ENCODE measurements around the gene XPNPEP3.

The XPNPEP3 gene

GRCh38 chr22:40856513-40857308 is at the start of gene XPNPEP3, which contains the start of gene ST13:
Gene XPNPEP3, plus strand, starts transcription at chr22:40857148. Its CDS starts 34 bp downstream, at chr22:40857182.
Gene ST13, minus strand, starts transcription at chr22:40856639. Its CDS starts 99 bp downstream, at chr22:40856540.
- TF ChIP-seq CTCF (IDR thresholded peaks at IDR 0.05; ENCODE audit: control insufficient read depth, insufficient read depth, low read depth, low read length, missing control alignments), result peak; percentile 21
- DNase-seq (ENCODE audit: low read depth), result peak; percentile 87
- H3K4me3 ChIP-seq (ENCODE audit: control insufficient read depth, low read depth, low read length), result peak within 1 kb of the TSS; percentile 93

GRCh38 chr22:40808018-40808841 is 48.7 kb upstream of the XPNPEP3 start:
- no peak for DNase-seq (ENCODE audit: low read depth)
- no peak for TF ChIP-seq CTCF (IDR thresholded peaks at IDR 0.05; ENCODE audit: control insufficient read depth, insufficient read depth, low read depth, low read length, missing control alignments)
- no peak overlapping the region for H3K4me3 ChIP-seq (ENCODE audit: control insufficient read depth, low read depth, low read length)

- DNase-seq (ENCODE audit: low read depth), result no peak
- no peak for TF ChIP-seq CTCF (IDR thresholded peaks at IDR 0.05; ENCODE audit: control insufficient read depth, insufficient read depth, low read depth, low read length, missing control alignments)
- H3K4me3 ChIP-seq (ENCODE audit: control insufficient read depth, low read depth, low read length), result no peak overlapping the region
These were observed 43.0 kb upstream of the XPNPEP3 start for GRCh38 chr22:40813912-40814315.

GRCh38 chr22:40817737-40818136 is 39.2 kb upstream of the XPNPEP3 start:
- DNase-seq (ENCODE audit: low read depth), result no peak
- TF ChIP-seq CTCF (IDR thresholded peaks at IDR 0.05; ENCODE audit: control insufficient read depth, insufficient read depth, low read depth, low read length, missing control alignments), result no peak
- H3K4me3 ChIP-seq (ENCODE audit: control insufficient read depth, low read depth, low read length), result no peak overlapping the region

GRCh38 chr22:40818192-40818746 is 38.7 kb upstream of the XPNPEP3 start:
- no peak for TF ChIP-seq CTCF (IDR thresholded peaks at IDR 0.05; ENCODE audit: control insufficient read depth, insufficient read depth, low read depth, low read length, missing control alignments)
- peak overlapping the region; percentile 99 for H3K4me3 ChIP-seq (ENCODE audit: control insufficient read depth, low read depth, low read length)
- DNase-seq (ENCODE audit: low read depth), result no peak

GRCh38 chr22:40818747-40819598 is 38.0 kb upstream of the XPNPEP3 start, which contains the start of gene SLC25A17:
Gene SLC25A17, minus strand, starts transcription at chr22:40819346. Its CDS starts 98 bp downstream, at chr22:40819248.
- DNase-seq (ENCODE audit: low read depth), result no peak
- H3K4me3 ChIP-seq (ENCODE audit: control insufficient read depth, low read depth, low read length), result peak within 1 kb of the TSS; percentile 99
- peak; percentile 47 for TF ChIP-seq CTCF (IDR thresholded peaks at IDR 0.05; ENCODE audit: control insufficient read depth, insufficient read depth, low read depth, low read length, missing control alignments)

Data from AG09309 (cell line).